Measurements from ENCODE around the gene RIPOR2. TPM values are rescaled to one million over a fixed set of nuclear protein-coding genes. Genes with fewer than 3 reads are reported as not detected.

RIPOR2 gene
- total and polyA plus RNA-seq, 2 experiments from 2014 or later: 9.5 to 22.5 TPM

GRCh38 chr6:24825130-24825630, 110.6 kb downstream of the RIPOR2 start:
- H3K9me2 ChIP-seq (ENCODE audit: insufficient read depth): no peaks in the 10 kb centered on the region
- no peak for ATAC-seq
- no peak overlapping the region for H3K27ac Mint-ChIP-seq

More at GRCh38 chr6:24825130-24825630, 110.6 kb downstream of the RIPOR2 start:
- 0 out of 2 replicates have a peak, but pooled peaks cover 2% of the 10 kb centered on the region for H3K36me3 ChIP-seq (ENCODE audit: insufficient read depth)
- no peak for DNase-seq (ENCODE audit: low spot score)
- H3K27ac ChIP-seq (ENCODE audit: low read depth): no peak overlapping the region
- Mint-ChIP-seq H3K27me3 (ENCODE audit: insufficient read depth, low read depth, poor library complexity) (peaks cover 2% of the 10 kb centered on the region), H3K36me3 (ENCODE audit: low read depth) (peaks cover 3% of the 10 kb centered on the region; the same call in 1 of the 3 replicates), H3K9me3 (no peaks in the 10 kb centered on the region), H3K4me3 (no peak overlapping the region), H3K4me1 (peaks cover 4% of the 10 kb centered on the region; the same call in 2 of the 3 replicates)
- H3K4me3 ChIP-seq: no peak overlapping the region
- H3K4me1 ChIP-seq (ENCODE audit: insufficient read depth): peaks cover 9% of the 10 kb centered on the region
- H2AFZ ChIP-seq: no peak overlapping the region
- no peak overlapping the region for H3K4me2 ChIP-seq
- H3K27me3 ChIP-seq (ENCODE audit: insufficient read depth): no peaks in the 10 kb centered on the region
- H4K20me1 ChIP-seq (replicated peaks; ENCODE audit: insufficient read depth): no peaks in the 10 kb centered on the region
- TF ChIP-seq ZNF462 (CRISPR knock-in tag; IDR thresholded peaks at IDR 0.05): no peak
- no peak for TF ChIP-seq EZH2phosphoT487 (IDR thresholded peaks at IDR 0.05; ENCODE audit: unreplicated experiment)
- no peak for TF ChIP-seq JUNB (IDR thresholded peaks at IDR 0.05; ENCODE audit: unreplicated experiment)
- TF ChIP-seq, protein P1, sequence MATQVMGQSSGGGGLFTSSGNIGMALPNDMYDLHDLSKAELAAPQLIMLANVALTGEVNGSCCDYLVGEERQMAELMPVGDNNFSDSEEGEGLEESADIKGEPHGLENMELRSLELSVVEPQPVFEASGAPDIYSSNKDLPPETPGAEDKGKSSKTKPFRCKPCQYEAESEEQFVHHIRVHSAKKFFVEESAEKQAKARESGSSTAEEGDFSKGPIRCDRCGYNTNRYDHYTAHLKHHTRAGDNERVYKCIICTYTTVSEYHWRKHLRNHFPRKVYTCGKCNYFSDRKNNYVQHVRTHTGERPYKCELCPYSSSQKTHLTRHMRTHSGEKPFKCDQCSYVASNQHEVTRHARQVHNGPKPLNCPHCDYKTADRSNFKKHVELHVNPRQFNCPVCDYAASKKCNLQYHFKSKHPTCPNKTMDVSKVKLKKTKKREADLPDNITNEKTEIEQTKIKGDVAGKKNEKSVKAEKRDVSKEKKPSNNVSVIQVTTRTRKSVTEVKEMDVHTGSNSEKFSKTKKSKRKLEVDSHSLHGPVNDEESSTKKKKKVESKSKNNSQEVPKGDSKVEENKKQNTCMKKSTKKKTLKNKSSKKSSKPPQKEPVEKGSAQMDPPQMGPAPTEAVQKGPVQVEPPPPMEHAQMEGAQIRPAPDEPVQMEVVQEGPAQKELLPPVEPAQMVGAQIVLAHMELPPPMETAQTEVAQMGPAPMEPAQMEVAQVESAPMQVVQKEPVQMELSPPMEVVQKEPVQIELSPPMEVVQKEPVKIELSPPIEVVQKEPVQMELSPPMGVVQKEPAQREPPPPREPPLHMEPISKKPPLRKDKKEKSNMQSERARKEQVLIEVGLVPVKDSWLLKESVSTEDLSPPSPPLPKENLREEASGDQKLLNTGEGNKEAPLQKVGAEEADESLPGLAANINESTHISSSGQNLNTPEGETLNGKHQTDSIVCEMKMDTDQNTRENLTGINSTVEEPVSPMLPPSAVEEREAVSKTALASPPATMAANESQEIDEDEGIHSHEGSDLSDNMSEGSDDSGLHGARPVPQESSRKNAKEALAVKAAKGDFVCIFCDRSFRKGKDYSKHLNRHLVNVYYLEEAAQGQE (IDR thresholded peaks at IDR 0.05; ENCODE audit: unreplicated experiment): no peak
- TF ChIP-seq ZNF114 (CRISPR knock-in tag; IDR thresholded peaks at IDR 0.05): no peak
- TF ChIP-seq, protein P2, sequence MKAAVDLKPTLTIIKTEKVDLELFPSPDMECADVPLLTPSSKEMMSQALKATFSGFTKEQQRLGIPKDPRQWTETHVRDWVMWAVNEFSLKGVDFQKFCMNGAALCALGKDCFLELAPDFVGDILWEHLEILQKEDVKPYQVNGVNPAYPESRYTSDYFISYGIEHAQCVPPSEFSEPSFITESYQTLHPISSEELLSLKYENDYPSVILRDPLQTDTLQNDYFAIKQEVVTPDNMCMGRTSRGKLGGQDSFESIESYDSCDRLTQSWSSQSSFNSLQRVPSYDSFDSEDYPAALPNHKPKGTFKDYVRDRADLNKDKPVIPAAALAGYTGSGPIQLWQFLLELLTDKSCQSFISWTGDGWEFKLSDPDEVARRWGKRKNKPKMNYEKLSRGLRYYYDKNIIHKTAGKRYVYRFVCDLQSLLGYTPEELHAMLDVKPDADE (IDR thresholded peaks at IDR 0.05): no peak
- TF ChIP-seq, protein P3, sequence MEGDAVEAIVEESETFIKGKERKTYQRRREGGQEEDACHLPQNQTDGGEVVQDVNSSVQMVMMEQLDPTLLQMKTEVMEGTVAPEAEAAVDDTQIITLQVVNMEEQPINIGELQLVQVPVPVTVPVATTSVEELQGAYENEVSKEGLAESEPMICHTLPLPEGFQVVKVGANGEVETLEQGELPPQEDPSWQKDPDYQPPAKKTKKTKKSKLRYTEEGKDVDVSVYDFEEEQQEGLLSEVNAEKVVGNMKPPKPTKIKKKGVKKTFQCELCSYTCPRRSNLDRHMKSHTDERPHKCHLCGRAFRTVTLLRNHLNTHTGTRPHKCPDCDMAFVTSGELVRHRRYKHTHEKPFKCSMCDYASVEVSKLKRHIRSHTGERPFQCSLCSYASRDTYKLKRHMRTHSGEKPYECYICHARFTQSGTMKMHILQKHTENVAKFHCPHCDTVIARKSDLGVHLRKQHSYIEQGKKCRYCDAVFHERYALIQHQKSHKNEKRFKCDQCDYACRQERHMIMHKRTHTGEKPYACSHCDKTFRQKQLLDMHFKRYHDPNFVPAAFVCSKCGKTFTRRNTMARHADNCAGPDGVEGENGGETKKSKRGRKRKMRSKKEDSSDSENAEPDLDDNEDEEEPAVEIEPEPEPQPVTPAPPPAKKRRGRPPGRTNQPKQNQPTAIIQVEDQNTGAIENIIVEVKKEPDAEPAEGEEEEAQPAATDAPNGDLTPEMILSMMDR (conservative IDR thresholded peaks at IDR 0.05; ENCODE audit: low read depth in 2 of 2): no peak
- TF ChIP-seq ZNF331 (CRISPR knock-in tag; IDR thresholded peaks at IDR 0.05; ENCODE audit: low read depth): no peak
- TF ChIP-seq POLR2AphosphoS5 (IDR thresholded peaks at IDR 0.05; ENCODE audit: low read depth): no peak
- no peak for TF ChIP-seq NANOG (IDR thresholded peaks at IDR 0.05; ENCODE audit: borderline replicate concordance)
- no peak for TF ChIP-seq EZH2 (IDR thresholded peaks at IDR 0.05; ENCODE audit: low read depth, unreplicated experiment)
- no peak for TF ChIP-seq STAT1 (IDR thresholded peaks at IDR 0.05; ENCODE audit: unreplicated experiment)
- no peaks in the 10 kb centered on the region for H3F3A ChIP-seq (replicated peaks; ENCODE audit: low read depth)
- no peaks in the 10 kb centered on the region for H3K79me2 ChIP-seq (replicated peaks; ENCODE audit: insufficient read depth)

All from GM23338 (cell line).